ENCODE data around the gene DAPK3.

DNA sequence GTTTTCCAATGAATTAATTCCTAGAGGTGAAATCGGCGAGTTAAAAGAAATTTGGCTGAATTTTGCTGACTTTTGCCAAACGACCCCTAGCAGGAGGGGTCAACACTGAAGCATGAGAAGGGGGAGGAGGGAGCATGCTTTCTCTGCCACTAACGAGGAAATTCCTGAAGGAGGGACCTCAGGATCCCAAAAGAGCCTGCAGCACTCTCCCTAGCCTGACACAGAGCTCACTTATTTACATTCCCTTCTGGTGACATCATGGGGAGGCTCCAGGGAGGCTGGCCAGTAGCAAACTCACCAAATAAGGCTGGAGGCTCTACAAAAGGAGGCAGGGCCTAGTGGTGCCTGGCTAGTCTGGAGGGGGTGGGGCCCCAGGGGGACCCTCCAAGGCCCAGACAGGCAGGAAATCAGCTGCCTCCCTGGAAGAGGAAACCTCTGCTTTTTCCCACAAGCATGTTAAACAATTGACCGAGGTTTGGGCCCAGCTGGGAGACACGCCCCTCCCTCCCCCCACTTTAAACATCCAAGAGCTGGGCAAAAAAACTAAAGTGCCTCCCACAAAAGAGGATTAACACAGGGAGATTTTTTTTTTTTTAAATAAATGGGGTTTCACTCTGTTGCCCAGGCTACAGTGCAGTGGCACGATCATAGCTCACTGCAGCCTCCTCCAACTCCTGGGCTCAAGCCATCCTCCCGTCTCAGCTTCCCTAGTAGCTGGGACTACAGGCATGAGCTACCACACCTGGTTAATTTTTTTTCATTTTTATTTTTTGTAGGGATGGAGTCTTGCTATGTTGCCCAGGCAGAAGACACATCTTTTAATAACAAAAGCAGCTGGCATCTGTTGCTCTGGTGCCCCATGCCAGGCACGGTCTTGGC is 2.1 kb downstream of the DAPK3 start:
- no peak for TF ChIP-seq EZH2 (optimal IDR thresholded peaks at IDR 0.05; ENCODE audit: low read depth, low read length)
- TF ChIP-seq, protein P1, sequence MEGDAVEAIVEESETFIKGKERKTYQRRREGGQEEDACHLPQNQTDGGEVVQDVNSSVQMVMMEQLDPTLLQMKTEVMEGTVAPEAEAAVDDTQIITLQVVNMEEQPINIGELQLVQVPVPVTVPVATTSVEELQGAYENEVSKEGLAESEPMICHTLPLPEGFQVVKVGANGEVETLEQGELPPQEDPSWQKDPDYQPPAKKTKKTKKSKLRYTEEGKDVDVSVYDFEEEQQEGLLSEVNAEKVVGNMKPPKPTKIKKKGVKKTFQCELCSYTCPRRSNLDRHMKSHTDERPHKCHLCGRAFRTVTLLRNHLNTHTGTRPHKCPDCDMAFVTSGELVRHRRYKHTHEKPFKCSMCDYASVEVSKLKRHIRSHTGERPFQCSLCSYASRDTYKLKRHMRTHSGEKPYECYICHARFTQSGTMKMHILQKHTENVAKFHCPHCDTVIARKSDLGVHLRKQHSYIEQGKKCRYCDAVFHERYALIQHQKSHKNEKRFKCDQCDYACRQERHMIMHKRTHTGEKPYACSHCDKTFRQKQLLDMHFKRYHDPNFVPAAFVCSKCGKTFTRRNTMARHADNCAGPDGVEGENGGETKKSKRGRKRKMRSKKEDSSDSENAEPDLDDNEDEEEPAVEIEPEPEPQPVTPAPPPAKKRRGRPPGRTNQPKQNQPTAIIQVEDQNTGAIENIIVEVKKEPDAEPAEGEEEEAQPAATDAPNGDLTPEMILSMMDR (IDR thresholded peaks at IDR 0.05; ENCODE audit: low read length), result no peak
